Body of pancreas (tissue), 4 donors: ENCODE measurements around the gene AMBN.

Experiments
- POLR2A ChIP-seq, 3 donors: fragments of 450-650 bp; IDR thresholded peaks; one replicate each; pipeline ENCODE4 v1.6.1; 2016; ENCODE audit warnings: antibody characterized with exemption in 3 of 3, mild to moderate bottlenecking in 2 of 3
- TF ChIP-seq, protein P1 (sequence below), 7 experiments: fragments of 450-650 bp in 4 of 7; fragments of 200-600 bp in 3 of 7; sonication (generic) in 3 of 7; IDR thresholded peaks; one replicate each; pipeline ENCODE4 v1.5.1; 2016 to 2019; ENCODE audit warnings: antibody characterized with exemption in 7 of 7

DNA sequence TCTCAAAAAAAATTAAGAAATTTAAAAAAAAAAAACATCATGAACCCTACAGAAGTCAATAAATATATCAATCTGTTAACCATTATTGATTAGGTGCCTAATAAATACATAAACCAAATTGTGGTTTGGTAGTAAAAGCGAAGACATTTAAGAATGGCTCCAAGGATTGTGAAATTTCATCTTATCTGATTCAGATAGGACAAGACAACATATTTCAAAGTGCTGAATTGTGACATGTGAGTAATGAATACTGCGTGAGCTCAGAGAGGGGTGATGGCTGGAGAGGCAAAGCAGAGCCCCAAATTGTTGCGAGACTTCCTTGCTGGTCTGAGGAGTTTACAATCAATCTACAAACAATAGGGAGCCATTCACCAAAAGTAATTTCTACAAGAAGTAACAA lies 8.2 kb downstream of the AMBN start:
- TF ChIP-seq, protein P1, sequence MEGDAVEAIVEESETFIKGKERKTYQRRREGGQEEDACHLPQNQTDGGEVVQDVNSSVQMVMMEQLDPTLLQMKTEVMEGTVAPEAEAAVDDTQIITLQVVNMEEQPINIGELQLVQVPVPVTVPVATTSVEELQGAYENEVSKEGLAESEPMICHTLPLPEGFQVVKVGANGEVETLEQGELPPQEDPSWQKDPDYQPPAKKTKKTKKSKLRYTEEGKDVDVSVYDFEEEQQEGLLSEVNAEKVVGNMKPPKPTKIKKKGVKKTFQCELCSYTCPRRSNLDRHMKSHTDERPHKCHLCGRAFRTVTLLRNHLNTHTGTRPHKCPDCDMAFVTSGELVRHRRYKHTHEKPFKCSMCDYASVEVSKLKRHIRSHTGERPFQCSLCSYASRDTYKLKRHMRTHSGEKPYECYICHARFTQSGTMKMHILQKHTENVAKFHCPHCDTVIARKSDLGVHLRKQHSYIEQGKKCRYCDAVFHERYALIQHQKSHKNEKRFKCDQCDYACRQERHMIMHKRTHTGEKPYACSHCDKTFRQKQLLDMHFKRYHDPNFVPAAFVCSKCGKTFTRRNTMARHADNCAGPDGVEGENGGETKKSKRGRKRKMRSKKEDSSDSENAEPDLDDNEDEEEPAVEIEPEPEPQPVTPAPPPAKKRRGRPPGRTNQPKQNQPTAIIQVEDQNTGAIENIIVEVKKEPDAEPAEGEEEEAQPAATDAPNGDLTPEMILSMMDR (IDR thresholded peaks at IDR 0.05): no peak
- no peak for TF ChIP-seq POLR2A (IDR thresholded peaks at IDR 0.05)
